Colonic mucosa (tissue), 4 donors: ENCODE data around the gene UNKL. TPM values are rescaled to one million over a fixed set of nuclear protein-coding genes. Genes with fewer than 3 reads are reported as not detected.
"Not testable (repeated sequence)": the region's sequence is repeated elsewhere in the genome, so short reads cannot be mapped to it uniquely, and the experiment has no call there.

Experiments
- DNase-seq: peaks from one replicate; pipeline ENCODE4 v3.0.0-alpha.2; 2020
- H3K27ac ChIP-seq: fragments of 200-600 bp; one replicate; pipeline ENCODE4 v1.8.0; 2021
- H3K27me3 ChIP-seq: fragments of 200-600 bp; one replicate; pipeline ENCODE4 v1.8.0; 2021
- H3K36me3 ChIP-seq: fragments of 200-600 bp; one replicate; pipeline ENCODE4 v1.8.0; 2021
- H3K4me1 ChIP-seq: fragments of 200-600 bp; one replicate; pipeline ENCODE4 v1.8.0; 2021; ENCODE audit warnings: mild to moderate bottlenecking
- H3K4me3 ChIP-seq: fragments of 200-600 bp; one replicate; pipeline ENCODE4 v1.8.0; 2021
- H3K9ac ChIP-seq, 2 donors: one replicate each; pipeline ENCODE4 v1.7.0; 2013; ENCODE audit warnings: control low read depth in 2 of 2, low read depth in 2 of 2, low read length in 2 of 2
- H3K9me3 ChIP-seq: fragments of 200-600 bp; one replicate; pipeline ENCODE4 v1.8.0; 2021
- CTCF ChIP-seq: fragments of 200-600 bp; IDR thresholded peaks from one replicate; pipeline ENCODE4 v1.8.0; 2022; ENCODE audit warnings: antibody characterized with exemption, mild to moderate bottlenecking
- intact Hi-C: fragments of 100-400 bp; cut with DNase I; formaldehyde crosslinking; loops from one replicate; pipeline ENCODE4 v1.14.1; 2022
- total RNA-seq, 2 donors: library from RNA; stranded (reverse); fragmentation: NEBNext Ultra II Directional in 1 of 2; extraction: Animal tissue kit (Norgen Biotek cat#: 25700) in 1 of 2; gene quantifications; one replicate each; pipeline ENCODE4 v1.2.1, GENCODE V29; 2021
- donor health status: healthy.
- donor health status: DM: no; HTN: no; CAD: no.
- donor health status: DM: no; HTN: no; CAD: no.

Gene UNKL
- total RNA-seq, 2 donors from 2014 or later: 11.1 to 11.8 TPM

GRCh38 chr16:1331712-1332617 lies 82.5 kb downstream of the UNKL start:
- Histone ChIP-seq H3K4me3 (peak overlapping the region; percentile 17), H3K27me3 (peaks cover 49% of the 10 kb centered on the region), H3K36me3 (no peaks in the 10 kb centered on the region), H3K9me3 (no peaks in the 10 kb centered on the region), H3K4me1 (peaks cover 19% of the 10 kb centered on the region), H3K27ac (no peak overlapping the region), H3K9ac (peak overlapping the region; percentile 46)
- no peak for TF ChIP-seq CTCF
- peak; percentile 60 for DNase-seq
- intact Hi-C loops: no loop called here

GRCh38 chr16:1330931-1331711 lies 83.4 kb downstream of the UNKL start:
- no peaks in the 10 kb centered on the region for H3K36me3 ChIP-seq
- peaks cover 19% of the 10 kb centered on the region for H3K4me1 ChIP-seq
- H3K27ac ChIP-seq: no peak overlapping the region
- H3K9ac ChIP-seq: peak overlapping the region; percentile 46
- H3K4me3 ChIP-seq: peak overlapping the region; percentile 17
- H3K27me3 ChIP-seq: peaks cover 46% of the 10 kb centered on the region
- DNase-seq: no peak
- intact Hi-C loops: no loop called here
- TF ChIP-seq CTCF: no peak
- no peaks in the 10 kb centered on the region for H3K9me3 ChIP-seq

- Histone ChIP-seq H3K27me3 (peaks cover 39% of the 10 kb centered on the region), H3K9me3 (no peaks in the 10 kb centered on the region), H3K36me3 (no peaks in the 10 kb centered on the region), H3K4me1 (peaks cover 19% of the 10 kb centered on the region), H3K27ac (no peak overlapping the region), H3K9ac (no peak overlapping the region), H3K4me3 (no peak overlapping the region)
- no peak for DNase-seq
- intact Hi-C loops: no loop called here
- peak; percentile 37 for TF ChIP-seq CTCF
Measured at GRCh38 chr16:1330260-1330914, 84.1 kb downstream of the UNKL start.

GRCh38 chr16:1328961-1329360 lies 85.5 kb downstream of the UNKL start:
- H3K9ac ChIP-seq, H3K4me3 ChIP-seq, DNase-seq, H3K27ac ChIP-seq, H3K9me3 ChIP-seq, H3K36me3 ChIP-seq, intact Hi-C loops: not testable (repeated sequence)
- Histone ChIP-seq H3K27me3 (peaks cover 24% of the 10 kb centered on the region), H3K4me1 (peaks cover 17% of the 10 kb centered on the region)

- H3K9me3 ChIP-seq, H3K27ac ChIP-seq, intact Hi-C loops, H3K9ac ChIP-seq, H3K4me3 ChIP-seq, DNase-seq: not testable (repeated sequence)
- H3K27me3 ChIP-seq: peaks cover 16% of the 10 kb centered on the region
- H3K36me3 ChIP-seq: peaks cover 12% of the 10 kb centered on the region
- peaks cover 13% of the 10 kb centered on the region for H3K4me1 ChIP-seq
Measured at GRCh38 chr16:1328136-1328535, 86.4 kb downstream of the UNKL start.

GRCh38 chr16:1327619-1327947 lies 86.9 kb downstream of the UNKL start:
- intact Hi-C loops: no loop called here

More at GRCh38 chr16:1327619-1327947, 86.9 kb downstream of the UNKL start:
- H3K4me1 ChIP-seq: peaks cover 13% of the 10 kb centered on the region
- DNase-seq: no peak
- H3K4me3 ChIP-seq: no peak overlapping the region
- no peak overlapping the region for H3K9ac ChIP-seq
- no peak for TF ChIP-seq CTCF
- no peaks in the 10 kb centered on the region for H3K9me3 ChIP-seq
- peaks cover 11% of the 10 kb centered on the region for H3K27me3 ChIP-seq
- no peak overlapping the region for H3K27ac ChIP-seq
- peaks cover 13% of the 10 kb centered on the region for H3K36me3 ChIP-seq
